Measurements from ENCODE around the gene CNP.

CNP gene

GRCh38 chr17:41973408-41973811 is 6.8 kb downstream of the CNP start:
- DNase-seq (ENCODE audit: low read depth): no peak

DNA sequence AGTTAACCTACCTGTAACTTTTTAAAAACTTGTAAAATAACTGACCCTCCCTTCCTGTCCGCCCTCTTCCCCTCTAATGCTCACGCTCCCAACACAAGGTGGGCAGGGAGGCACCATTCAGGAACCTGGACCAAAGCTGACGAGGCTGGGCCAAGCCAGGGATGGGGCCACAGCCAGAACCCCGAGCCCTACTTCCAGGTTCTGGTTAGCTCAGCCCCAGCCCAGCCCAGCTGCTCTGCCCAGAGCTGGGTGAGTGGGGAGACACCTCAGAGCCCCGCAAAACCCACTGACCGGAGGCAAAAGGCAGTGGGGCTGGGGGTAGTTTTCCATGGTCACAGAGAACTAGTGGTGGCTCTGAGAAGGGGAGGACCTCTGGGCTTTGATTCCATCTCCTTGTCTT is 7.4 kb downstream of the CNP start:
- no peak for DNase-seq (ENCODE audit: low read depth)

DNA sequence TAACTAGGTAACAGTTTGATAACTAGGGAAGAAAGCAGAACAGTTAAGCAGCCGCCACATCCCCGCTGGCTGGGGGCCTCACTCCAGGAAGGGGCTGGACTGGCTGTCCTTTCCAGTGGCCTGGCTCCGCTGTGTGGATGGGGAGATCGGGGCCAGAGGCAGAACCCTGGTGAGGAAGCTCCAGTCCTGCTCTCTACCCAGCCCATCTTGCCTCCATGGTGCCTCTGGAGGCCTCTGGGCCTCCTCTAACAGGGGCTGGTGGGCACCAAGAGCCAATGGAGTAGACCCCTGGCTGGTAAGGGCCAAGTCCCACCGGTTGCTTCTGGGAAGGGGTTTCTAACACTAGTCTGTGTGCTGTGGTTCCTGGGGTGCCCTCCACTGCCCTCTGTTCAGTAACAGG is 8.1 kb downstream of the CNP start:
- no peak for DNase-seq (ENCODE audit: low read depth)

DNA sequence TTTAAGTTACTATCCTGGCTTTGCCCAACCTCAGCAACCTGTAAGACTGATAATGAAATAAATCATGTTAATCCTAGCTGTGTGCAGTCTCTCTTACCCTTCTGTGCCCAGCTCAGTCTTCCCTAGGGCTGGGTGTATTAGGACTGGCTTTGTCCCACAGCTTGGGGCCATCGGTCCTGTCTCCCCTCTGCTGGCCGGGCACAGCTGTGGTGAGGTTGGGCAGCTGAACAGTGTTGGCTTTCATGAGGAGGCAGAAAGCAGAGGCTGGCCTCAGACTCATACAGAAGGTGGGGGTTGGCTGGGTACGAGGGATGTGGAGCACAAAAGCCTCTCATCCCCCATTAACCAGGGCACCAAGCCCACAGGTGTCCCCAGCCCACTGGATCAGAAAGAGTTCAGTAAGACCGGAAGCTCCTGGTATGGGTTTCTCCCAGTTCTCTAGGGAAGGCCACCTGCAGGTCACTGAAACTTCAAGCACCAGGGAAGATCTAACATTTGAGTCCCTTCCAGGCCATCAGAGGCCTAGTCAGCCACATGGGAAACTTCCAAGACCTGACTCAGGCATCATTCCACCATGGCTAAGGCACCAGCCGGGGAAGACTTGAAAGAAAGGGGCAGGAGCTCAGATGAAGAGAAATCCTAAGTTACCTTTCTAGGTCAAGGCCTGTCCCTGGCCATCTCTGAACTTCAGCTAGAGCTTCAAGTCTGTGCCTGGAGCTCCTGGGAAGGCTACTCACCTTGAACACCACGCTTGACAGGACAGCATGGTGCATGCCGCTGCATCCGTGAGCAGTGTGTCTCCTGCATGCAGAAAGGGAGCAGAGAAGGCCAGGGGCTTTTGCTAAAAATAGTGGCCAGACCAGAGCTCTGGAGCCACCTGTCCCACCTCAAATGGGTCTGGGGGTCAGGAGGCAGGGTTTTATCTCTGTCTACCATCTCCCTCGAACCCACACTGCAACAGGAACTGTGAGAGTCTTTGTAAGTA is 8.8 kb downstream of the CNP start:
- DNase-seq (ENCODE audit: low read depth): no peak

DNA sequence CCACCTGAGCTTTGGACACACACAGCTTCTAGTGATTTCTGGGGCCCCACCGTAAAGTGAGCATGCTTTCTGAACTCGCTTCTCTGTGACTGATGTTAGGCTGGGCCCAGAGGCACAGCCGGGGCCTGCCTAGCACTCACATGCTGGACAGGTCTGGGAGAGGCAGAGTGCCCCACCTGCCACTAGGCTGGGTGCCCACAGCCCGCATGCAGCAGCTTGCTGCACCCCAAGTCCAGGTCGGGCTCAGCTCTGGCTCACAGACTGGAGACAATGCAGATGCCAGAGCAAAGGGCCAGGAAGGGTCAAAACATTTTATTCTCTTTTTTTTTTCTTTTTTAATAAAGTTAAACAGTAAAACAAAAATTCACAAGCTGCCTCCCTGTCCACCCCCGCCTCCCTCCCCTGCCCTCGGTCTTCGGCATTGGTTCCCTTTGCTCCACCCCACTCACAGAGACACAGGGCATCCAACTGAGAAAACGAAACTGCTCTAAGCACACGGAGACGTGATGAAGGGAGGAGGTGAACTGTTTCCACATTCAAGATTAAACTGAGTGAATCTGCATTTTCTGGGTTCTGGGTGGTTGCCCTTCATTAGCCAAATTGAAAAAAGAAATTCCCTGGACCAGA is 9.7 kb downstream of the CNP start:
- DNase-seq (ENCODE audit: low read depth): no peak

- DNase-seq (ENCODE audit: low read depth): no peak
Observed at GRCh38 chr17:41977991-41978390, 11.4 kb downstream of the CNP start.

- DNase-seq (ENCODE audit: low read depth): no peak
Observed at GRCh38 chr17:41982026-41982760, 15.6 kb downstream of the CNP start.

DNA sequence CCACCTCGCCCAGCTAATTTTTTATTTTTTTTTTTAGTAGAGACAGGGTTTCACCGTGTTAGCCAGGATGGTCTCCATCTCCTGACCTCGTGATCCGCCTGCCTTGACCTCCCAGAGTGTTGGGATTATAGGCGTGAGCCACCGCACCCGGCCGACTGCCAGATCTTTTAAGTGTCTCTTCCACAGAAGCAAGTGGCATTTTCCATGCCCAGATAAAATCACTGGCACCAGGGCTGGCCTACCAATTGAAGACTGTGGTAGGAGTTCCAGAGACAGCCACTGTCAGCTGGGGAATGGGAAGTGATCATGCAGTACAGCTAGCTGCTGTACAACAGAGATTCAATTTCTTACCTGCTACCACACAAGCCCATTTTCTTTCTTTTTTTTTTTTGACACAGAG is 17.9 kb downstream of the CNP start:
- DNase-seq (ENCODE audit: low read depth): no peak

DNA sequence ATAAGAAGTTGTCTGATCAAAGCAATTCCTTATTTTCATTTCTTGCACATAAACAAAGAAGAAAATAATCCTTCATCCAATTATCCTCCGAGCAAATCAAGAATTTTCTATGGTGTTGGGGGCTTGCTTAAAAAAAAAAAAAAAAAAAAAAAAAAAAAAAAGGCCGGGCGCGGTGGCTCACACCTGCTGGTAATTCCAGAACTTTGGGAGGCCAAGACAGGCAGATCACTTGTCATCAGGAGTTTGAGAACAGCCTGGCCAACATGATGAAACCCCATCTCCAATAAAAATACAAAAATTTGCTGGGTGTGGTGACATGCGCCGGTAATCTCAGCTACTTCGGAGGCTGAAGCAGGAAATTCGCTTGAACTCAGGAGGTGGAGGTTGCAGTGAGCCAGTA is 19.3 kb downstream of the CNP start:
- DNase-seq (ENCODE audit: low read depth): no peak

- no peak for DNase-seq (ENCODE audit: low read depth)
Observed at GRCh38 chr17:41986634-41987033, 20.0 kb downstream of the CNP start.

DNA sequence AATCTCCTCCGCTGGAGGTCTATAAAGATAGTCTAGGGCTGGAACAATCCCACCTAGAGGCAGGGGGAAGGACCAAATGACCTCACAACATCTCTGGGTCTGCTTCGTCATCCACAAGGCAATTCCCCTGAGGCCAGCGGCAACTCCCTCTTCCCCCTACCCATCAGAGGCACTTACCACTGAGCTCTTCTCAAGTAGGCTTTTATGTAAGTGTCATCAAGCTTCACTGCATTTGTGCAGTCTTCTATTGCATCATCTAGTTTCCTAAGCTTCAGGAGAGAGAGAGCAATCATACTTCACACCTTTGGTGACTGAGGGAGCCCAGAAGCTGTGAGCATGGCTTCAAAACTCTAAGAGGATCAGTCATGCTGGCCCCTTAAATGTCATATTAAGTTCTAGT is 21.0 kb downstream of the CNP start:
- no peak for DNase-seq (ENCODE audit: low read depth)

- DNase-seq (ENCODE audit: low read depth): no peak
Observed at GRCh38 chr17:41988418-41988817, 21.8 kb downstream of the CNP start.

- no peak for DNase-seq (ENCODE audit: low read depth)
Observed at GRCh38 chr17:41989702-41990419, 23.3 kb downstream of the CNP start.

DNA sequence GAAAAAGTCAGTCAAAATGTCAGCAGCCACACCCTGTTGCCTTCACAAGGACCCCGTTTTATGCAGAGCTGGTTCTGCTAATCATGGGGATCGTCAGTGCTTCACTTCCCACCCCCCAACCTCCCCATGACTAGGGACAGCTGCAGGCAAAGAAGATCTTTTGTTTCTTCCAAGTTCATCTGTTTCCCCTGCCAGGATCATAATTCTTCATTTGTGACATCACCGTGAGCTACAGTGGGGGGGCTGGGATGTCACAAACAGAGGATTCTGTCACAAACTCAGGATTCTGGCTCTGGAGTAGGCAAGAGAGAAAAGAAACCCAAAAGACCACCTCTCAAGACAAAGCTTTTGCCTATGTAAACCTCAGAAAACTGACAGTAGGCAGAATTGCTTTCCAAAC is 26.0 kb downstream of the CNP start:
- no peak for DNase-seq (ENCODE audit: low read depth)

GRCh38 chr17:41996855-41997164 is 30.2 kb downstream of the CNP start:
- DNase-seq (ENCODE audit: low read depth): no peak

- DNase-seq (ENCODE audit: low read depth): no peak
Observed at GRCh38 chr17:41998497-41998896, 31.9 kb downstream of the CNP start.

GRCh38 chr17:42000413-42001133 is 34.0 kb downstream of the CNP start:
- no peak for DNase-seq (ENCODE audit: low read depth)

DNA sequence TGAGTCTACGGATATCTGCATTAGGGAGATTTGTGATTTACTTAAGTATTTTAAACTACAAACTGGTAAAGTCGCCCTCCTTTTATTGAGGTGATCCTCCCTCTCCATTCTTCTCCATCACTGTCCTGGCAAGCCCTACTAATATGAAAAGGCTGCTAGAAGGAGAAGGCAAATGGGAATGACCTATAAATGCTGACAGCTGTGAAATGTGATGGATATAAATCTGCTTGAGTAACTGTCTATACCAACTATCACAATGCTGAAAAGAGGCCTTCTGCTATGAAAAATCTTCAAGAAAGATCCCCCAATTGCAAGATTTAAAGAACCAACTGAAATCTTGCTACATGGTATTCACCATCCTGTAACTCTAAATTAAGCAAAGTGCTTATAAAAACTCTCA is 35.1 kb downstream of the CNP start:
- DNase-seq (ENCODE audit: low read depth): no peak

DNA sequence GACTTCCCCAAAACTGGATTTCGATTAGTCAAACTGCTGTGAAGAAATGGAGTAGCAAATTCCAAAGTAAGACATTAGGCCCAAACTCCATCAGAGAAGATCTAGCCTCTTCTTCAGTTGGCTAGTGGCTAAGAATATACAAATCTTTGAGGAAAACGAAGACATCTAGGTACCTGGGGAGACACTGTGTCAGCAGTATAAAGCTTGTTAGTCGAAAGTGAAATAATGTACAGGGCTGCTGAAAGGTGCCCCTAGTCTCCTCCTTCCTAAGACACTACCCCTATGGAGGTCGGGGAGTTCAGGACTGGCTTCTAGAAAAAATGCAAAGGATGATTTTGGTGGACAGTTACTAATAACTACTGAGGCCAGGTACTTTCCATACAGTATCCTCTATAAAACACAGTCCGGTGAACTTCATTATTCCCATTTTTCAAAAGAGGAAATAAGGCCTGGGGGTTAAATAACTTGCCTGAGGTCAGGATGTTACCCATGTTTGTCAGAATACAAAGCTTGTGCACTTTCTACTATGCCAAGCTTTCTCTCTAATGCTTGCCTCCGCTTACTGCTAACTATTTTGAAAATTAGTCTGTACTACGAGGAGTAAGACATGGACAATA is 35.7 kb downstream of the CNP start:
- no peak for DNase-seq (ENCODE audit: low read depth)

GRCh38 chr17:42002792-42003301 is 36.3 kb downstream of the CNP start:
- DNase-seq (ENCODE audit: low read depth): no peak

DNA sequence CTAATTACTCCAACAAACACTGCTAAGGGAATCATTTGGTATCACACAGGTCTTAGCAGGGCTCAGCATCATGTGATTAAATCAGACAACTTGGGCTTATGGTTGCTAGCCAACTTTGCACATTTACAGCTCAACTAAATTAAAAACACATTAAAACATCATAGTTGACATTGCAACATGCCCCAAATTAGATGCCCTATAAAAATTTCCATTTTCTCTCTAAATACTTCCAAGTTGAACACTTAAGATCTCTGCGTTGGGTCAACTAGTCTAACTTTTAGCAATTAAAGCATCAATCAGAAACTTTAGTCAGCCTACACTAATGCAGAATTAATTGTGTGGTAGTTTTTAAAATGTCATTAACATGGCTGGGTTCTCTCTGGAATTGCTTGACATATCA is 38.6 kb downstream of the CNP start:
- DNase-seq (ENCODE audit: low read depth): no peak

Measured in activated T-helper 9 cell treated with anti-CD3 and anti-CD28 coated beads, Interleukin-2, amount 50 U/mL, for 16 hours (primary cell).